Measurements from ENCODE around the gene BCAT1. TPM values are rescaled to one million over a fixed set of nuclear protein-coding genes. Genes with fewer than 3 reads are reported as not detected.

The BCAT1 gene
- total and polyA plus RNA-seq, 2 experiments from 2014 or later = 60.6 to 72.1 TPM

GRCh38 chr12:24889411-24889810, 59.5 kb downstream of the BCAT1 start:
- Histone ChIP-seq H3K9ac (no peak overlapping the region), H3K36me3 (ENCODE audit: low read depth) (no peaks in the 10 kb centered on the region; the same call in 1 of the 2 replicates), H3K9me2 (ENCODE audit: insufficient read depth) (no peaks in the 10 kb centered on the region), H2AFZ (no peak overlapping the region), H3F3A (ENCODE audit: insufficient read depth) (no peaks in the 10 kb centered on the region), H3K27ac (no peak overlapping the region), H3K4me1 (ENCODE audit: insufficient read depth) (no peaks in the 10 kb centered on the region), H3K9me3 (ENCODE audit: low read depth) (no peaks in the 10 kb centered on the region), H3K27me3 (replicated peaks; ENCODE audit: insufficient read depth) (no peaks in the 10 kb centered on the region), H3K4me2 (ENCODE audit: unreplicated experiment) (no peak overlapping the region), H3K79me2 (ENCODE audit: insufficient read depth) (peaks cover 17% of the 10 kb centered on the region; the same call in 1 of the 2 replicates), H4K20me1 (ENCODE audit: insufficient read depth) (no peaks in the 10 kb centered on the region), H3K4me3 (no peak overlapping the region)
- in situ Hi-C loops (cut with MboI) = no loop called here
- WGBS, 2 experiments (ENCODE audit: low coverage in 1 of 2, low lambda C conversion rate in 2 of 2, missing lambda C conversion rate in 2 of 2) = 88 to 98% methylated on average over 3 of the region's 3 CpGs
- TF ChIP-seq EZH2 (IDR thresholded peaks at IDR 0.05; ENCODE audit: insufficient read depth, poor library complexity, severe bottlenecking) = no peak
- no peak for TF ChIP-seq EZH2phosphoT487 (IDR thresholded peaks at IDR 0.05; ENCODE audit: insufficient read depth, low read depth)
- DNase-seq = no peak

GRCh38 chr12:24888813-24889212, 60.1 kb downstream of the BCAT1 start:
- Histone ChIP-seq H3K27ac (no peak overlapping the region), H3K9me3 (ENCODE audit: low read depth) (no peaks in the 10 kb centered on the region), H3K9me2 (ENCODE audit: insufficient read depth) (no peaks in the 10 kb centered on the region), H3K9ac (no peak overlapping the region), H3F3A (ENCODE audit: insufficient read depth) (no peaks in the 10 kb centered on the region), H3K4me2 (ENCODE audit: unreplicated experiment) (no peak overlapping the region), H3K4me1 (ENCODE audit: insufficient read depth) (no peaks in the 10 kb centered on the region), H3K27me3 (replicated peaks; ENCODE audit: insufficient read depth) (no peaks in the 10 kb centered on the region), H3K36me3 (ENCODE audit: low read depth) (no peaks in the 10 kb centered on the region; the same call in 1 of the 2 replicates), H3K79me2 (ENCODE audit: insufficient read depth) (peaks cover 15% of the 10 kb centered on the region; the same call in 1 of the 2 replicates), H4K20me1 (ENCODE audit: insufficient read depth) (no peaks in the 10 kb centered on the region), H3K4me3 (no peak overlapping the region), H2AFZ (no peak overlapping the region)
- WGBS, 2 experiments (ENCODE audit: low coverage in 1 of 2, low lambda C conversion rate in 2 of 2, missing lambda C conversion rate in 2 of 2) = 65 to 79% methylated on average over 5 of the region's 5 CpGs
- no peak for DNase-seq
- in situ Hi-C loops (cut with MboI) = no loop called here
- TF ChIP-seq EZH2 (IDR thresholded peaks at IDR 0.05; ENCODE audit: insufficient read depth, poor library complexity, severe bottlenecking) (no peak), EZH2phosphoT487 (IDR thresholded peaks at IDR 0.05; ENCODE audit: insufficient read depth, low read depth) (no peak)

- Histone ChIP-seq H3K4me3 (no peak overlapping the region), H3K36me3 (ENCODE audit: low read depth) (no peaks in the 10 kb centered on the region; the same call in none of the 2 replicates), H3F3A (ENCODE audit: insufficient read depth) (0 out of 2 replicates have a peak, but pooled peaks cover 2% of the 10 kb centered on the region), H3K9me3 (ENCODE audit: low read depth) (no peaks in the 10 kb centered on the region), H3K9me2 (ENCODE audit: insufficient read depth) (no peaks in the 10 kb centered on the region), H3K9ac (no peak overlapping the region), H3K4me2 (ENCODE audit: unreplicated experiment) (no peak overlapping the region), H3K79me2 (ENCODE audit: insufficient read depth) (0 out of 2 replicates have a peak, but pooled peaks cover 13% of the 10 kb centered on the region), H4K20me1 (ENCODE audit: insufficient read depth) (no peaks in the 10 kb centered on the region), H3K27ac (no peak overlapping the region), H3K4me1 (ENCODE audit: insufficient read depth) (peaks cover 2% of the 10 kb centered on the region; the same call in 1 of the 2 replicates), H2AFZ (no peak overlapping the region), H3K27me3 (replicated peaks; ENCODE audit: insufficient read depth) (no peaks in the 10 kb centered on the region)
- in situ Hi-C loops (cut with MboI) = no loop called here
- WGBS, 2 experiments (ENCODE audit: low coverage in 1 of 2, low lambda C conversion rate in 2 of 2, missing lambda C conversion rate in 2 of 2) = 88 to 94% methylated on average over 3 of the region's 3 CpGs
- DNase-seq = no peak
- TF ChIP-seq EZH2phosphoT487 (IDR thresholded peaks at IDR 0.05; ENCODE audit: insufficient read depth, low read depth) = no peak
- TF ChIP-seq EZH2 (IDR thresholded peaks at IDR 0.05; ENCODE audit: insufficient read depth, poor library complexity, severe bottlenecking) = no peak
Observed at GRCh38 chr12:24884911-24885310, 64.0 kb downstream of the BCAT1 start.

GRCh38 chr12:24881724-24882371, 67.1 kb downstream of the BCAT1 start:
- H3K9me3 ChIP-seq (ENCODE audit: low read depth) = no peaks in the 10 kb centered on the region
- no peak overlapping the region for H3K27ac ChIP-seq
- H2AFZ ChIP-seq = no peak overlapping the region
- TF ChIP-seq EZH2phosphoT487 (IDR thresholded peaks at IDR 0.05; ENCODE audit: insufficient read depth, low read depth) (no peak), EZH2 (IDR thresholded peaks at IDR 0.05; ENCODE audit: insufficient read depth, poor library complexity, severe bottlenecking) (no peak)
- DNase-seq = no peak
- H3K36me3 ChIP-seq (ENCODE audit: low read depth) = peaks cover 17% of the 10 kb centered on the region
- no peak overlapping the region for H3K9ac ChIP-seq
- WGBS, 2 experiments (ENCODE audit: low coverage in 1 of 2, low lambda C conversion rate in 2 of 2, missing lambda C conversion rate in 2 of 2) = 73 to 80% methylated on average over 4 of the region's 4 CpGs
- peaks cover 12% of the 10 kb centered on the region for H3K4me1 ChIP-seq (ENCODE audit: insufficient read depth)
- H3K79me2 ChIP-seq (ENCODE audit: insufficient read depth) = 0 out of 2 replicates have a peak, but pooled peaks cover 13% of the 10 kb centered on the region
- in situ Hi-C loops (cut with MboI) = no loop called here
- H3K4me2 ChIP-seq (ENCODE audit: unreplicated experiment) = no peak overlapping the region
- no peak overlapping the region for H3K4me3 ChIP-seq
- no peaks in the 10 kb centered on the region for H4K20me1 ChIP-seq (ENCODE audit: insufficient read depth)
- 0 out of 2 replicates have a peak, but pooled peaks cover 9% of the 10 kb centered on the region for H3F3A ChIP-seq (ENCODE audit: insufficient read depth)
- H3K9me2 ChIP-seq (ENCODE audit: insufficient read depth) = no peaks in the 10 kb centered on the region
- no peaks in the 10 kb centered on the region for H3K27me3 ChIP-seq (replicated peaks; ENCODE audit: insufficient read depth)

Data from GM23248 (cell line).